Spleen (tissue), 11 donors: Measurements from ENCODE around the gene SEC23A. TPM values are rescaled to one million over a fixed set of nuclear protein-coding genes. Genes with fewer than 3 reads are reported as not detected.

Experiments used
- DNase-seq: peaks from one replicate; pipeline ENCODE4 v3.0.0-alpha.2; 2020
- H3K27ac ChIP-seq, 8 donors: fragments of 200-600 bp; sonication (generic) in 7 of 8; 1 replicate in 4 of 8; 2 replicates in 4 of 8; pipeline versions ENCODE4 v1.5.0 to v1.8.0; 2016 to 2021; ENCODE audit warnings: inconsistent platforms in 4 of 8, mild to moderate bottlenecking in 4 of 8, moderate library complexity in 1 of 8
- H3K27me3 ChIP-seq, 7 donors: fragments of 200-600 bp; sonication (generic) in 6 of 7; replicated peaks in 1 of 7; 1 replicate in 4 of 7; 2 replicates in 3 of 7; pipeline versions ENCODE4 v1.5.0 to v1.8.0; 2016 to 2021; ENCODE audit warnings: inconsistent platforms in 3 of 7, mild to moderate bottlenecking in 1 of 7
- H3K36me3 ChIP-seq, 6 donors: fragments of 200-600 bp; sonication (generic) in 5 of 6; 1 replicate in 4 of 6; 2 replicates in 2 of 6; pipeline versions ENCODE4 v1.5.0 to v1.8.0; 2016 to 2021; ENCODE audit warnings: inconsistent platforms in 2 of 6
- H3K4me1 ChIP-seq, 6 donors: fragments of 200-600 bp; sonication (generic) in 5 of 6; 1 replicate in 3 of 6; 2 replicates in 3 of 6; pipeline versions ENCODE4 v1.5.0 to v1.8.0; 2016 to 2021; ENCODE audit warnings: inconsistent platforms in 3 of 6
- H3K4me3 ChIP-seq, 8 donors: fragments of 200-600 bp; sonication (generic) in 7 of 8; 1 replicate in 4 of 8; 2 replicates in 4 of 8; pipeline versions ENCODE4 v1.5.0 to v1.8.0; 2016 to 2021; ENCODE audit warnings: inconsistent platforms in 4 of 8, mild to moderate bottlenecking in 4 of 8, moderate library complexity in 2 of 8
- H3K9me3 ChIP-seq, 8 donors: fragments of 200-600 bp; sonication (generic) in 7 of 8; 1 replicate in 4 of 8; 2 replicates in 4 of 8; pipeline versions ENCODE4 v1.5.0 to v1.8.0; 2016 to 2021; ENCODE audit warnings: inconsistent platforms in 4 of 8
- POLR2A ChIP-seq, 3 donors: fragments of 450-650 bp; IDR thresholded peaks; one replicate each; pipeline ENCODE4 v1.5.1; 2017; ENCODE audit warnings: antibody characterized with exemption in 3 of 3, mild to moderate bottlenecking in 1 of 3
- POLR2AphosphoS5 ChIP-seq, 3 donors: sonication (generic); formaldehyde crosslinking; IDR thresholded peaks; one replicate each; pipeline ENCODE4 v1.5.1; 2017; ENCODE audit warnings: antibody characterized with exemption in 3 of 3
- WGBS, 5 donors: extraction: QIAGEN DNeasy Blood & Tissue Kit in 3 of 5; methylation state at CpG; one replicate each; pipeline versions ENCODE4 v1.1.5 to v1.1.7; 2013 to 2018; 5-methylcytosine and 5-hydroxymethylcytosine counted together
- intact Hi-C: fragments of 100-400 bp; cut with DNase I; formaldehyde crosslinking; loops from one replicate; pipeline ENCODE4 v1.15.0; 2023; ENCODE audit warnings: low total_unique reads
- polyA plus RNA-seq, 3 donors: library from polyadenylated mRNA; stranded (reverse); fragments of 200-250 nt; gene quantifications; one replicate each; pipeline ENCODE4 v1.2.1, GENCODE V29; 2013
- total RNA-seq, 7 donors: library from RNA; depleted of rRNA in 3 of 7; stranded (reverse); fragments of >200 nt in 3 of 7; fragmentation: NEBNext Ultra II Directional in 4 of 7; extraction: Animal tissue kit (Norgen Biotek cat#: 25700) in 4 of 7; gene quantifications; one replicate each; pipeline versions ENCODE4 v1.1.0 to v1.2.1, GENCODE V29; 2016 to 2021
- TF ChIP-seq, protein P1 (sequence below), 11 experiments: fragments of 200-600 bp in 7 of 11; fragments of 450-650 bp in 4 of 11; sonication (generic) in 4 of 11; IDR thresholded peaks in 8 of 11; conservative IDR thresholded peaks in 3 of 11; 1 replicate in 7 of 11; 2 replicates in 4 of 11; pipeline versions ENCODE4 v1.4.0 to v1.8.0; 2016 to 2021; ENCODE audit warnings: antibody characterized with exemption in 11 of 11, inconsistent platforms in 4 of 11, mild to moderate bottlenecking in 1 of 11
- donor health status: healthy with polysubstance abuse.
- donor health status: DM: no; HTN: no; CAD: no; lungs with moderate emphysema.
- donor health status: DM: no; HTN: no; CAD: no.
- donor health status: Bipolar disorder and iron deficiency.
- donor health status: healthy.
- donor health status: DM: no; HTN: no; CAD: no.
- donor health status: DM: yes; HTN: yes; CAD: no.

SEC23A gene
- total and polyA plus RNA-seq, 10 donors: 9.6 to 87.5 (median 58.3) TPM

DNA sequence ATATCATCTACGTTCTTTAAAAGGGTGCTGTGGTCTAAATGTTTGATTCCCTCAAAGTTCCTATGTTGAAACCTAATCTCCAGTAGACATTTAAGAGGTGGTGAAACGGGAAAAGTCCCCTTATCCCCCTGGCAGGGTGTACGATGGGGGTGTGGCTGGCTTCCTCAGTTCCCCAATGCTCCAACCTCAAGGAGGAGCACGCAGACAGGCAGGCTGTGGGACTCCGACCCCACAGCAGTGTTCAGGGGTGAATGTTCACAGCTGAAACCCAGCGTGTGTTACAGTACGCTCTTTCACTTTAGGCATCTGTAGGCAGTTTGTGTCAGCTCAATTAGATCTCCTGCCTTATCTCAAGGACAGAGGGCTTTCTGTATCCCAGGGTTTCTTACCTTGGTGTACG, 73.2 kb downstream of the SEC23A start:
- H3K9me3 ChIP-seq: no peaks in the 10 kb centered on the region
- TF ChIP-seq POLR2A (IDR thresholded peaks at IDR 0.05): no peak
- intact Hi-C loops: no loop called here
- no peak for DNase-seq
- H3K27ac ChIP-seq: no peak overlapping the region
- H3K36me3 ChIP-seq: peaks cover 3 to 62% (median 26%) of the 10 kb centered on the region in 6 donors
- WGBS, 5 donors: 91 to 96% (median 93%) methylated on average over 6 to 8 of the region's 8 CpGs
- H3K27me3 ChIP-seq: no peaks in the 10 kb centered on the region
- no peaks in the 10 kb centered on the region for H3K4me1 ChIP-seq
- H3K4me3 ChIP-seq: no peak overlapping the region

DNA sequence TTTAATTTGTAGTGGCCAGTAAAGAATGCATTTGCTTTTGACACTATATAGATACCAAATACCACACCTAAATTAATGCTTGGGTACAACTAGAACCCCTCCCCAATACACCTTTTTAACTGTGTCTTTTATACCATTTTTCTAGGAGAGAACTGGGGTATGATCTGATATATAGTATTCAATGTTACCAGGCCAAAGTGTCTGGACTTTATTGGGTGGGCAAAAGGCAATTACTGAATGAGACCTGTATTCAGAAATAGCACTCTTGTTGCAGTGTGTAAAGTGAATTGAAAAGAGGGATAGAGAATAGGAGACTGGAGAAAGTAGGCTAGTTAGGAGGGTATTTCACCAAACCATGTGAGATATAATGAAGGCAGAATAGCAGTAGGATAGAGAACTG, 74.4 kb downstream of the SEC23A start:
- H3K27ac ChIP-seq: no peak overlapping the region
- TF ChIP-seq POLR2AphosphoS5 (IDR thresholded peaks at IDR 0.05) (no peak), POLR2A (IDR thresholded peaks at IDR 0.05) (no peak)
- TF ChIP-seq, protein P1, sequence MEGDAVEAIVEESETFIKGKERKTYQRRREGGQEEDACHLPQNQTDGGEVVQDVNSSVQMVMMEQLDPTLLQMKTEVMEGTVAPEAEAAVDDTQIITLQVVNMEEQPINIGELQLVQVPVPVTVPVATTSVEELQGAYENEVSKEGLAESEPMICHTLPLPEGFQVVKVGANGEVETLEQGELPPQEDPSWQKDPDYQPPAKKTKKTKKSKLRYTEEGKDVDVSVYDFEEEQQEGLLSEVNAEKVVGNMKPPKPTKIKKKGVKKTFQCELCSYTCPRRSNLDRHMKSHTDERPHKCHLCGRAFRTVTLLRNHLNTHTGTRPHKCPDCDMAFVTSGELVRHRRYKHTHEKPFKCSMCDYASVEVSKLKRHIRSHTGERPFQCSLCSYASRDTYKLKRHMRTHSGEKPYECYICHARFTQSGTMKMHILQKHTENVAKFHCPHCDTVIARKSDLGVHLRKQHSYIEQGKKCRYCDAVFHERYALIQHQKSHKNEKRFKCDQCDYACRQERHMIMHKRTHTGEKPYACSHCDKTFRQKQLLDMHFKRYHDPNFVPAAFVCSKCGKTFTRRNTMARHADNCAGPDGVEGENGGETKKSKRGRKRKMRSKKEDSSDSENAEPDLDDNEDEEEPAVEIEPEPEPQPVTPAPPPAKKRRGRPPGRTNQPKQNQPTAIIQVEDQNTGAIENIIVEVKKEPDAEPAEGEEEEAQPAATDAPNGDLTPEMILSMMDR (IDR thresholded peaks at IDR 0.05 in 8 of 11, conservative IDR thresholded peaks at IDR 0.05 in 3 of 11): no peak

DNA sequence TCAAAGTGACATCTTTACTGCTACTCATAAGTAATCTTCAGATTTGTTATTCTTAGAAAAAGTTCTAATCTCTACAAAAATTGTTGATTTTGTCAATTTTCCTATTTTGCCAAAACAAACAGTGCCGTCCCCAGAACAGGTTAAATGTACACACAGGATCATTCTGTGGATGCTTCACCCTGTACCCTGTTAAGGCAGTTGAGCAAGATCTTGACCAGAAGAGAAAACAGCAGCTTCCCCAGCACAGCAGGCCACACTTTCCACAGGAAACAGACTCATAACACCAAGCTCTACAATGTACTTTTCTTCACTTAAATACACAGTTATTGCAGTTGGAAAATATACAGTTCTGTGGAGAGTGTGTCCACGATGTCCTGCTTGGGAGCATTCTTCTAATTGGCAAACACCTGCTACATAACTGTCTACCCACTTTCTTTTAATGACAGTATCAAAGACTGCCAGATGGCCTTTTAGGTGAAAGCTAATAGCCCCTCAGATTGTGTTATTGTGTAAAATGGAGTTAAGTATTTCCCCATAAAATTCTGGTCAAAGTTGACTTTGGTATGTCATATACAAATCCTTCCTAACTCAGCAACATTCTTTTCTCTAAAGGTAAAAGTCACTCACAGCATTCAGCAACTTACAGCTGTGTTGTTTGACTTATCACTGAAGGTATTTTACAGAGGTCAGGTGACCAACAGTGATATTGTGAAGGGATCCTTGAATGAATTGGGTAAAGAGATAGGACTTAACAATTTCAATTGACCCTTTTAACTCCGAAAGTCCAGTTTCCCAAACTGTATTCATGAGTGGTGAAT, 77.0 kb downstream of the SEC23A start:
- Histone ChIP-seq H3K27me3 (no peaks in the 10 kb centered on the region), H3K9me3 (no peaks in the 10 kb centered on the region), H3K4me1 (no peaks in the 10 kb centered on the region), H3K36me3 (peaks cover 3 to 24% (median 13%) of the 10 kb centered on the region in 6 donors), H3K4me3 (no peak overlapping the region), H3K27ac (no peak overlapping the region)
- intact Hi-C loops: no loop called here
- TF ChIP-seq, protein P1 (IDR thresholded peaks at IDR 0.05 in 8 of 11, conservative IDR thresholded peaks at IDR 0.05 in 3 of 11): no peak
- TF ChIP-seq POLR2A (IDR thresholded peaks at IDR 0.05): no peak
- TF ChIP-seq POLR2AphosphoS5 (IDR thresholded peaks at IDR 0.05): no peak
- DNase-seq: no peak
- WGBS, 5 donors: 64 to 85% (median 75%) methylated on average over 3 of the region's 3 CpGs

More for the DNA sequence above, 74.4 kb downstream of the SEC23A start:
- Histone ChIP-seq H3K9me3 (no peaks in the 10 kb centered on the region), H3K36me3 (peaks cover 3 to 50% (median 26%) of the 10 kb centered on the region in 6 donors), H3K4me1 (no peaks in the 10 kb centered on the region), H3K4me3 (no peak overlapping the region), H3K27me3 (no peaks in the 10 kb centered on the region)
- no peak for DNase-seq
- intact Hi-C loops: no loop called here

DNA sequence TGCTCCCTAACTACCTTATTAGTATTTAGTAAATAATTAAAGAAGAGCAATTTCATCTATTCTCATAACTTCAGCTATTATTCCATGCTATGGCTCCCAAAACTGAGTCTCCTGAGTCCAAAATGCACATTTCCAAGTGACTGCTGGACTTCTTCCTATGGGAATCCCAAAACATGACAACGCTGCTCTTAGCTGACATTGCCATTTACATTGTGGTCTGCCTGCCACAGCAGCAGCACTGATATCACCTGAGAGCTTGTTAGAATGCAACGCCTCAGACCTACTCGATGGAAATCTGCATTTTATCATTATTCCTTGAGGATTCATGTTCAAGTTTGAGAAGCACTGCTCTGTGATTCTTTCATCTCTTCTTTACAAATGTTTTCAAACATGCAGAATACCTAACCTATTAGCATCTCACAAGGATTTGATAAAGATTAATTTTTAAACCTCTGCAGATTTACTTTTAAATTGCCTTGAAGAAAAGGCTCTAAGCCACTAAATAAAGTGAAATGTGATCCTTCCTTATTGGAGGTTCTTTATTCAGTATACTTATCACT, 77.7 kb downstream of the SEC23A start:
- 88 to 96% (median 92%) methylated on average over 3 of the region's 3 CpGs for WGBS, 5 donors
- Histone ChIP-seq H3K36me3 (peaks cover 2 to 17% (median 7%) of the 10 kb centered on the region in 6 donors), H3K27me3 (no peaks in the 10 kb centered on the region), H3K9me3 (no peaks in the 10 kb centered on the region), H3K27ac (no peak overlapping the region), H3K4me3 (no peak overlapping the region), H3K4me1 (no peaks in the 10 kb centered on the region)
- TF ChIP-seq, protein P1 (IDR thresholded peaks at IDR 0.05 in 8 of 11, conservative IDR thresholded peaks at IDR 0.05 in 3 of 11): no peak
- no peak for TF ChIP-seq POLR2A (IDR thresholded peaks at IDR 0.05)
- no peak for TF ChIP-seq POLR2AphosphoS5 (IDR thresholded peaks at IDR 0.05)
- intact Hi-C loops: no loop called here
- DNase-seq: no peak
